GM19193 (cell line): ENCODE measurements around the gene RBMS3.

ENCODE experiments used
- POLR2A ChIP-seq: IDR thresholded peaks from 4 replicates; pipeline ENCODE4 v1.6.1; 2011; ENCODE audit not compliant: insufficient read depth, insufficient read length; ENCODE audit errors: extremely low read depth

Gene RBMS3

GRCh38 chr3:29410660-29411405 lies 130.0 kb downstream of the RBMS3 start:
- TF ChIP-seq POLR2A, result no peak

GRCh38 chr3:29412110-29412509 lies 131.2 kb downstream of the RBMS3 start:
- TF ChIP-seq POLR2A, result no peak

GRCh38 chr3:29414468-29415224 lies 133.8 kb downstream of the RBMS3 start:
- no peak for TF ChIP-seq POLR2A

- TF ChIP-seq POLR2A, result no peak
Observed at GRCh38 chr3:29415482-29416223, 134.8 kb downstream of the RBMS3 start.

DNA sequence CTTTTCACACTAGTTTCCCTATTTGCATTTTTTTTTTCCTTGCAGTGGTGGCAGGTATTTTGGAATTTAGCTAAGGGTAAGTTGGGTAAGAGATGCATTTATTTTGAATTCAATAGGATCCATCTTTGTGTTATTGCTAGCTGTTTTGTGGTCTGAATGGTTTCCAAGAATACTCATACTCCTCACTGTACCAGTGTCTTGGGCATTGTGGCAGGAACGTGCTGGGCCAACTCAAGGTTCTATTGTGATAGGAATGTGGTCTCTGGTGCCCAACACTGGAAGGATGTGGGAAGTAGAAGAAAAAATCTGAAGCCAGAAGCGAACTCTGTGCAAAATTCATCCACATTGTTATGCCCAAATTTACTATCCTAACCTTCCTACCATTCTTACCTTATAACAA lies 135.6 kb downstream of the RBMS3 start:
- no peak for TF ChIP-seq POLR2A

- TF ChIP-seq POLR2A, result no peak
Observed at GRCh38 chr3:29420106-29420505, 139.2 kb downstream of the RBMS3 start.

DNA sequence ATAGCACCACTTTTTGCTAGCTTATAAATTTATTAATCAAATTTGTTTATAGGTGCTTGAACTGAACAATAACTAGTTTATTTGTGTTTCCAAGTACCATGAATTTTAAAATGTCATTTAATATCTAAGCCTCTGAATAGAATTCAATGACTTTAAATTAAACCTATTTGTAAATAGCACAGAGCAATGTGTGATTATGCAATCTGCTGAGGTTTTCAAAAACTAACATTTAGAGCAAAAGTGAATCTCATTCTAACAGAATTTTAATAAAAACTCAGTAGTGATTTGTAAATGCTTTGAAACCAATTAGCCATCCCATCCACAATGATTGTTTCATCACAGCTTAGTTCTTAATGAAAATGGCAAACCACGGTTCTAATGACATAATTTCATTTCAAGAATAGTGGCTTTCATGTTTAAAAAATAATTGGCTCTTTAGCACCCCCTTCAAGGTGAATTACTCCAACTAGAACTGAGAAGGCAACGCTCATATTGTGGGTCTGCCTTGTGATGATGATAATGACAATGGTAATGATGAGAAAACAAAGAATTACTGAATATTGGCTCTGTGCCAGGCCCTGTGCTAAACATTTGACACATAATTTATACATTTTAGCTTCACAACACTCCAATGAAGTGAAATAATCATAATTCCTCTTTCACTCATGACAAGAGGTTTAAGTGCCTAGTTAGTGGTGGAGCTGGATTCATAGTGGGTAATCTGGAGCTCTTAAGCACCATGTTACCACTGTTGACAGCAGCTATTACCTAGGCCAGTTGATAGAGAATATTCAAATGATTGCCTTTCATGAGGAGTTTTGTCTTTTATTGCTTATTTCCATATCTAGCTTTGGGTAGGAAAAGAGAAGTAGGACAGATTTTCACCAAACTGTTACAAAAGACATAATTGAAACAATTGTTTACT lies 145.7 kb downstream of the RBMS3 start:
- no peak for TF ChIP-seq POLR2A

- TF ChIP-seq POLR2A, result no peak
Observed at GRCh38 chr3:29427266-29428103, 146.6 kb downstream of the RBMS3 start.

- TF ChIP-seq POLR2A, result no peak
Observed at GRCh38 chr3:29429055-29429679, 148.3 kb downstream of the RBMS3 start.

DNA sequence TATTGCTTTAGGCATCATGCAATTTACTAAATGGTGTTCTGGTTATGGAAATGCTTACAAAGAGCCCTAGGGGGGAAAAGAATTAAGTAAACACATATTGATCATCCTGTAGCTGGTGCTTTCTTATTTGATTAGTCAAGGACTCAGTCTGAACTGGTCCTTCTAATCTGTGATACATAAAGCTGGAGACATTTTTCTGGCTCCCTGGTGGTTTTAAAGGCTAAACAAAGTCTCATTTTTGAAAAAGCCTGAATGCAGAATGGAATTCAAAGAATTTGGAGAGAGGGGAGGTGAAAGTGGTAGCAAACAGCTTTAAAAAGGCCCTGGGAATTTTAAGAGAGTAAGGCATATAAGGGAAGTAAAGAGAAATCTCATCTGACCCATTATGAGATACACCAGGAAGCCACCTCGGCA lies 149.7 kb downstream of the RBMS3 start:
- no peak for TF ChIP-seq POLR2A

DNA sequence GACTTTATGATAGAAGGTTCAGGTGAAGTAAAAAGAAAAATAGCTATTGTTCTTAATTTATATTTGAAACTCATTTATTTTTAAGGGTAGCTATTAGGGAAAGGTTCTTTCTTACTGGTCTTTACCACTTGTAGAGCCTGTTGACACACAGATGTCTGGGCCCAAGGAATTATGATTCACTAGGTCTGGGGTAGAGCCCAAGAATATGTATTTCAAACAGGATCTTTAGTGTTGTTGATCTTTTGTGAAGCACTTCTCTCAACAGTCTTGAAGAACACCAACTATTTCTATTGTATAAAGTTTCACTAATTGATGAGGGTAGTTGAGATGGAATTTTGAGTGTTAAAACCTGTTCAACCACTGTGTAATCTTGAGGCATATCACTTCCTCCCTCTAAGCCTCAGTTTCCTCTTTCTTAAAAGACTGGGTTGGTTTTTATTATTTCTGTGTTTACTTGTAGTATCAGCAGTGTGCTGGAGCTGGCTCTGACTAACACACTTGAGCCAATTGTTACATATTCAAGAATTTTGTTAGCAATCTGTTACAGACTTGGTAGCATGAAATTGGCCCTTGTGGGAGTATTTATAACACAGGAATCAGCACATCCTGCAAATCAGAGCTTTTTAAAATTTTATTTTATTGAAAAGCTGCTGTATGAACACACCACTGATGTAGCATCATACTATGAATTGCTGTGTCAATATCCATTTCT lies 155.9 kb downstream of the RBMS3 start:
- TF ChIP-seq POLR2A, result no peak

DNA sequence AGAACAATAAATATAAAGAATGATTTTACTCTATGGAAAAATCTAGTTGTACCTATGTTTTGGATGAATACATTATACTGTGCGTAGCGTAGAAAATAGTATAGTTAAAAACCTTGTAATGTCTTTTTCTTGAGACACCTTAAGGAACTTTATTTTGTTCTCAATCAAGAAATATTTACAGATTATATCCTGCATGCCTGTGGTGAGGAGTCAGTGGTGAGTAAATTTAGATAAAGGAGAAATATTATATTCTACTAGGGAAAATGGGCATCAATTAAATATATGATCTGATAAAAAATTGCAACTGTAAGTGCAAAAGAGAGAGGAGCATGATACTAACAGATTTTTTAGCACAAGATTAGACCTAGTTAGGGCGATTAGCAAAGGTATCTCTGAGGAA lies 157.7 kb downstream of the RBMS3 start:
- no peak for TF ChIP-seq POLR2A
